Mucosa of gallbladder (tissue), 1 donor: ENCODE data around the gene RNF112. TPM values are rescaled to one million over a fixed set of nuclear protein-coding genes. Genes with fewer than 3 reads are reported as not detected.

Experiments
- DNase-seq: peaks from one replicate; pipeline ENCODE4 v3.0.0-alpha.2; 2020; ENCODE audit warnings: low spot score
- total RNA-seq: library from RNA; stranded (reverse); gene quantifications from one replicate; pipeline ENCODE4 v1.2.1, GENCODE V29; 2021
- donor health status: DM: no; HTN: no; CAD: no.

Gene RNF112, protein sequence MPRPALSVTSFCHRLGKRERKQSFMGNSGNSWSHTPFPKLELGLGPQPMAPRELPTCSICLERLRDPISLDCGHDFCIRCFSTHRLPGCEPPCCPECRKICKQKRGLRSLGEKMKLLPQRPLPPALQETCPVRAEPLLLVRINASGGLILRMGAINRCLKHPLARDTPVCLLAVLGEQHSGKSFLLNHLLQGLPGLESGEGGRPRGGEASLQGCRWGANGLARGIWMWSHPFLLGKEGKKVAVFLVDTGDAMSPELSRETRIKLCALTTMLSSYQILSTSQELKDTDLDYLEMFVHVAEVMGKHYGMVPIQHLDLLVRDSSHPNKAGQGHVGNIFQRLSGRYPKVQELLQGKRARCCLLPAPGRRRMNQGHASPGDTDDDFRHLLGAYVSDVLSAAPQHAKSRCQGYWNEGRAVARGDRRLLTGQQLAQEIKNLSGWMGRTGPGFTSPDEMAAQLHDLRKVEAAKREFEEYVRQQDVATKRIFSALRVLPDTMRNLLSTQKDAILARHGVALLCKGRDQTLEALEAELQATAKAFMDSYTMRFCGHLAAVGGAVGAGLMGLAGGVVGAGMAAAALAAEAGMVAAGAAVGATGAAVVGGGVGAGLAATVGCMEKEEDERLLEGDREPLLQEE
- 7.3 TPM for total RNA-seq

DNA sequence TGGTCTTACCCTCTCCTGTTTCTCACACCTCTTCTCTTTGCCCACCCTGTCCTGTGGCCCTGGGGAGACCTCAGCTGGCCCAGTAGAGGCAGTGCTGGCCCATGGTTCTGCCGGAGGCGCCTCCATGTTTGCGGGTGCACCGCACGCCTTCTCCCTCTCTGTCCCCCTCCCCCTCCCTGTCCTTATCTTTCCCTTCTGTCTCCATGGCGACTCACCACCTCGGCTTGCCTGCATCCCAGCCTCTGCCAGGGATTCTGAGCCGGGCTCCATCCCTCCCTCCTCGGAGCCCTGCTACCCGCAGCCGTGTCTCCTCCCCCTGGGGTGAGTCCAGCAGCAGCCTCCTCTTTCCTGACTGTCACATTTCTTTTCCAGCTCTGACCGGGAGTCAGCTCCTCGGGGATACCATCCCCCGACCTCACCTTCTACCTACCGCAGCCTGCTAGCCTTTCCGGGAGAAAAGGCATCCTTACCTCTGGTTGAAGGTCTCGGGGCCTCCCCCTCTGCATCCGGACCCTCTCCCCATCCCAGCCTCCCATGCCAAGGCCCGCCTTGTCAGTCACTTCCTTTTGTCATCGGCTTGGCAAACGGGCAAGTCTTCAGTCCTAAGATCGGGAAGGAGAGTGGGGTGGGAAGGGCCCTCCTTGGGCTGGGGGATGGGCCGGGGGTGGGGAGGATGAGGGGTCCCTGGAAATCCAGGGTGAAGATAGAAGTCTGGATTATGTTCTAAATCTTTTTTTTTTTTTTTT lies at the start of gene RNF112:
Gene RNF112 (plus strand): TSS at position 358 of the 746 bp plus-strand sequence. CDS start 177 bp downstream, at position 535.
- DNase-seq = peak; percentile 16

DNA sequence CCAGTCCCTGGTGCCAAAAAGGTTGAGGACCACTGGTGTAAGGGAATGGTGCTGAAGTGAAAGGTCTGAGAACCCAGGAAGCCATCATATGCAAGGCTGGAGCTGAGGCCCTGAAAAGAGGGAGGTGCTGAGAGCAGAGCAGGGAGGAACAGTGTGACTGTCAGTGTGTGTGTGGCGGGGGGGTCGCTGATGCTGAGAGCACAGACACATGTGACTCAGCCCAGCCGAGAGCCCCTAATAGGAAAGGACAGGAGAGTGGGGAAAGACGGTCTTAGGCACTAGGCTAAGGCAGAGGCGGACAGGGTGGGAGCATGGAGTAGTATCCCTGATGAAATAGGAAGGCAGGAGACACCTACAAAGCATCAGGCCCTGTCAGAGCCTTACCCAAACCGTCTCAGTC lies 49.7 kb upstream of the RNF112 start:
- DNase-seq = no peak

DNA sequence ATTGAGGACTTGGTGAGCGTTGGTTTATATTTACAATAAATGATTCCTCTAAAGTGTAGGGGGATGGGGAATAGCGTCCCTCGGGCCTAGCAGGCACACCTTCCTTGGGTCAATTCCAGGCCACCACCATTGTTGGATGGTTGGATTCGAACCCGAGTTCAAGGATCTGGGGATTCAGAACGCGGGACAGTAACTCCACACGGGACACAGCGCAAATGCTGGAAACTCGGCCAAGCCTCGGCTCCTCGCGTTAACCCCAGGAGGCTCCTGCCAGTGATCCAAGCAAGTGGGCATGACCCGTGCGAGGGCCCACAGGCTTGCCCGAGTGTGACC lies 49.1 kb upstream of the RNF112 start:
- DNase-seq = no peak

DNA sequence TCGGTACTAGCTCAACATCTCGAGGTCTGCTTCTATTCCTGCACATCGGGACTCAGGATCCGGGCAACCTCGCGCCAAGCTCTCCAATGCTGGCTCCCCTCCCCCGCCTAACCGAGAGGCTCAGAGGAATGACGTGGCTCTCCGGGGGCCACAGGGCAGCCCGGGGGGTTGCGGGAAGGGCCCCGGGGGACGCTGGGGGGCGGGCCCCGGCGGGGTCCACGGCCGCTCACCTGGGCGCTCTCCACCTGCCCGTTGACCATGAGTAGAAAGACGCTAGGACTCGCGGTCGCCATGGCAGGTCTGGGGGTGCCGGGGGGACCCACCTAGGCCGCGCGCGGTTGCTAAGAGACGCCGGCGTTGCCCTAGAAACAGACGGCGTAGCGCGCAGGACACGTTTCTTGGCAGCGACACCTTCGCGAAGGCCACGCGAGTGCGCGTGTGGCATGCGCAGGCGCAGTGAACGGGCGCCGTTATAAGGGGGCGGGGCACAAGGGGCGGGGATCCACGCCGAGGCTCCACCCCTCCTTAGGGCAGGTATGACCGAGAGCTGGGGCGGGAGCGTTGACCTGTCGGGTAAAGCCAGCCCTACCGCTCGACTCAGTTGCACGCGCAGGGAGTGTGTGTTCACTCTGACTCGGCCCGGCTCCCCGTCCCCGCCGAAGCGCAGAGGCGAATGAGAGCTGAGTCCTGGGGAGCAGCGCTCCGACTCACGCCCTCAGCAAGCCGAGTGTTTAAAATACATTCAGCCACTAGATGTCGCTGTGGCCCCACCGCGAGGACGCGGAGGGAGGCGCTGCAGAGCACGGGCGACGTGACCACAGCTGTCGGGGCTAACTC lies 48.5 kb upstream of the RNF112 start, which contains the start of gene B9D1:
Gene B9D1 (minus strand): TSS at position 447 of the 837 bp plus-strand sequence. CDS start 154 bp downstream, at position 293.
- DNase-seq = peak; percentile 95

DNA sequence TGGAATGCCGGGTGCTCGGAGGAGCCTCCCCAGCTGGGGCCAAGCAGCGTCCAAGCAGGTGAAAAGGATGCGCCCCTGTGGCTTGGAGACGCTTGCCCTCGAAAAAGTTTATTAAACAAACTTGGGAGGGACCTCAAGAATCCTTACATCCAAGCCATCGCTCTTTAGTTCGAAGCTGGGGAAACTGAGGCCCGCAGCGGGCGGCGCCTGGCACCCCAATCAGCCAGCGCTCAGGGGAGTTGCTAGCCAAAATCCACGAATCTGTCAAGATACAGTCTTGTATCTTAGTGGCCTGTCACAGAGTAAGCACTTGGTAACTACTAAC lies 48.0 kb upstream of the RNF112 start:
- no peak for DNase-seq

DNA sequence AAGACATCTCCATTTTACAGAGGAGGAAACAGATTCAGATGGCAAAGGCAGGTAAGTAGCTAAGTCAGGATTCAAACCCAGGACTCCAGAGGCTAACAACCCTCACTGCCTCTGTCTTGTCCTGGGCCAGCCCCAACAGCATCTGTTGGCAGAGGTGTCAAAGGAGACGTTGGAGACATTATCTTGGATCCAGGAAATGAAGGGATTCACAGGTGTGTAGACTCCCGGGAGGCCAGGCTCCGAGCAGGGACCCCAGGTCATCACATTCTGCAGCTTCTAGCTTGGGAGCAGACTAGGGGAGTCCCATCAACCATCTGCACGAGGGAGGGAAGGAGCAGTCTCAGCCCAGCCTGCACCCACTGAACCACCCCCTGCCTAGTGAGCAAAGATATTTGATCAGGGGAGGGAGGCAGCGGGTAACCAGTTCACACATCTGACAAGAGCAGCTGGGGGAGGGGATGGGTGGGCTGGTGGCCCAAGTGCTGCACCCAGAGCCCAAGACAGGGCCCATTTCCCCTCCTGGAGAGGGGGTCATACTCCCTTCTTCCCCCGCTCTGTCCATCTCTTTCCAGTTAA lies 47.5 kb upstream of the RNF112 start:
- no peak for DNase-seq

DNA sequence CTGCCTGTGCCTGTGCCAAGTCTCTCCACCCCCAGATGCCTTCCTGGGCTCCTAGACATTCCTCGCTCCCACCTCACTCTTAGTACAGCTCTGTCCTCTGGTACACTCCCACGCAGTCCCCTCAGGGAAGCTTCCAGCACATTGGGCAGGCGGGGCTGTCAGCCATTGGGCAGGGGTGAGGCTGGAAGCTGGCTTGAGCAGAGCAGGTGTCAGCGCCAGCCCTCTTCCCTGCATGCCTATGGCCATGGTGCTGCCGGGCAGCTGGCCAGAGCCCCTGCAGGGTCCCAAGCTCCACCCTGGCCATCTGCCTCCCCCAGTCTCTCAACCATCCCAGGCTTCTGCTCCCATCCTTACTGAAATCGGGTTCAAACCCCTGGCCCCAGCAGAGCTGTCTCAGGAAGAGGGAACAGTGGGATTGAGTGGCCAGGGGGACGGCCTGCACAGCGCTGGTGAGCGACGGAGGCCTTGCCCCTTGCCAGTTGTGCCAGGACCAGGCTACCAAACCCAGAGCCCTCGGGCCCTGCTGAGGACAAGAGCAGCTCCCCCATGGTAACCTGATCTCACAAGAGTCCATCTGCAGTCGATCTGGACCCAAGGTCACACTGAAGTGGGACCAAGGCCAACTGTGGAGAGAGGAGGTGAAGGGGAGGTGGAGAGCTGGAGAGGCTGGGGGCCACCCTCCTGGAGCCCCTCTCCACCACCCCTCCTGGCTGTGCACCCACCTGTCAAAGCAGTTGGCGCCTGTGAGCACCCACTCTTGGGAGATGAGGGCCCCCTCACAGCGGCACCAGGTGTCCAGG lies 46.1 kb upstream of the RNF112 start:
- DNase-seq = no peak

DNA sequence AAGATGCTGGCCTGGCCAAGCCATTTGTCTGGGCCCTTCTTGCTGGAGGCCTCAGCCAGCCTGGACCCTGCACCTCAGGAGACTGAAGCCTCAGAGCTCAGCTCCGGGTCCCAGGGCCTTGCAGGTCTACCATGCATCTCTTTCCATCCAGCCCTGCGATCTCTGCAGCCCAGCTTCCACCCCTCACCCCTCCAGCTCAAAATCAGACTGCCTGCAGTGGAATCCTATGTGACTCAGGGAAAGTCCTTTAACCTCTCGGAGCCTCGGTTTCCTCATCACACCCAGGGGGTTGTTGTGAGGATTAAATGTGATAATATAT lies 45.6 kb upstream of the RNF112 start:
- no peak for DNase-seq

DNA sequence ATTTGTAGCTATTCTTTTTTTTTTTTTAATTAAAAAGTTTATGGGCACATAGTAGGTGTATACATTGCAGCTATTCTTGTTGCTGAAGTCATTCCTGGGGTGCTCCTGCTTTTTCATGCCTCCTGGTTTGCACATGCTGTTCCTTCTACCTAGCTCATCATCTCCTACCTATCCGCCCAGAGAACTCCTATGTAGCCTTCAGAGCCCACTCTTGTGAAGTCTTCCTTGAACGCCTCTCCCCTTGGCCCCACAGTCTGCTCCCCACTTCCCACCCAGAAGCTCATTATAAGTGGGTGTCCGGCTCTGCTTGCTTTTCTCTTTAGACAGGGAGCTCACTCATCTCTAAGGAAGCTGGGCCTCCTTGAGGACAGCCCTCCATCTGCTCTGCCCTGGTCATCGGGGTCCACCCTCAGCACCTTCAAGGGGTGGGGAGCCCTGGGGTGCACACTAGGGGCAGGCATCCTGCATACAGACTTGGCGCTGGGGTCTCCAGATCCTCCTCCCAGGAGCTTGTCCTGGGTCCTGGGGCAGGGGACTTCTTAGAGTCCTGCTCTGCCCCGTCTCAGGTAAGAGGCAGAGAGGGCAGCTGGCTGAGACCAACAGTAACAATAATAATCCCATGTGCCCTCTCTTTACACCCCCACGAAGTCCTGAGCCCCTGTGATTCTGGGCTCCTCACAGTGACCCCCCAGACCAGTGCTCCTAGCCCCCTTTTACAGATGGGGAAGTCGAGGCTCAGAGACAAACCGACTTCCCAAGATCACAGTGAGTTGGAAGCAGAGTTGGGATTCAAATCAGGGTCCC lies 45.0 kb upstream of the RNF112 start:
- no peak for DNase-seq

DNA sequence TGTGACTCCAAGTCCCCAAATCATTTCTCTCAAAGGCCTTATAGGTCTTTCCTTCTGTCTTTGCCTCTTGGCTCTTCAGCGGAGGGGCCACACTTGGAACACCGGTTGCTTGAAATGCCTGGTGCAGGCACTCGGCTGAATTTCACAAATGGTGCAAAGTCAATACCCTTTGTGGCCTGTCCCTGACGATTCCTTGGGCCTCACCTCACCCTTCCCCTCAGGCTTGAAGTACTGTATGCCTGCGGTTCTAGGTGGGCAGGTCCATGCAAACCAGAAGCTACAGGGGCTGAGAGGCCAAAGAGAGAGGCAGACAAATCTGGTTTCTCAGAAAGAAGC lies 44.4 kb upstream of the RNF112 start:
- no peak for DNase-seq

DNA sequence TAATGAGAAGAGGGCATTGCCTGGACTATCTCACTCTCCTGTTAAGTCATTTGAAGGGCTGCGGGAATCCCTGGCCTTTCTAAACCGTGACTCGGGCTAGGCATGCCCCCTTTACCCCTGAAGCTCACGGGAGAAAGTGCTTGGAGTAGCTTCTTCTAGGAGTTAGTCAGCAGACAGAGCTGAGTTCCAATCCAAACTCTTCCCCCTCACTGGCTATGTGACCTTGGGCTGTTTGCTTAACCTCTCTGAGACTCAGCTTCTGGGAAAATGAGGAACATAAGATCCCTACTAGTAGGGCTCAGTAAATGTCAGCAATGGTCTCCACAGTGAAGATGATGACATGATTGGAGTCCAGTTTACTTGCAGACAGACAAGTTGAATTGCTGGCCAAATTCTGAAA lies 42.8 kb upstream of the RNF112 start:
- DNase-seq = no peak

DNA sequence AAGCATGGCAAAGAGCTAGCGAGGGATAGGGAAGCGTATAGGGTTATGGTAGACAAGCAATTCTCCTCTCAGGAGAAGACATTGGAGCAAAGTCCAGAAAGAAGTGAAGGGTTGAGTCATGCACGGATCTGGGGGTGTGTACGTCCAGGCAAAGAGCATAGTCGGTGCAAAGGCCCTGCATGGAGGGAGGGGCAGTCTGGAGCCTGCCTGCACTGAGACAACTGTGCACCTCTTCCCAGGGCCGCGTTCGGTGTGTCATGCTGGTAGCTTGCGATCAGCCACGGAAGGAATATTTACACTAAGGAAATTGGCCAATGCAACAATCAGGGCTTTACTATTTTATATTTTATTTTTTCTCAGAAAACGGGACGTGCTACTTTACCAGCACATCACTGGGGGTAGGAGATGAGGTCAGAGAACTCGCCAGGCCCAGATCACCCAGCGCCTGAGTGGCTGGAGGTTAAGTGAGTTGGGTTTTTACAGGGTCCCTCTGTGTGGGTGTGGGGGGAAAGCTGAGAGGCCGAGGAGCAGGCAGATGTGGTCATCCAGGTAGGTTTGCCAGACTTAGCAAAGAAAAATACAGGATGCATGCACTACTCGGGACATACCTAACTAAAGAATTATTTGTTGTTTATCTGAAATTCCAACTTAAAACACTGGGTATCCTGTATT lies 41.8 kb upstream of the RNF112 start:
- no peak for DNase-seq

DNA sequence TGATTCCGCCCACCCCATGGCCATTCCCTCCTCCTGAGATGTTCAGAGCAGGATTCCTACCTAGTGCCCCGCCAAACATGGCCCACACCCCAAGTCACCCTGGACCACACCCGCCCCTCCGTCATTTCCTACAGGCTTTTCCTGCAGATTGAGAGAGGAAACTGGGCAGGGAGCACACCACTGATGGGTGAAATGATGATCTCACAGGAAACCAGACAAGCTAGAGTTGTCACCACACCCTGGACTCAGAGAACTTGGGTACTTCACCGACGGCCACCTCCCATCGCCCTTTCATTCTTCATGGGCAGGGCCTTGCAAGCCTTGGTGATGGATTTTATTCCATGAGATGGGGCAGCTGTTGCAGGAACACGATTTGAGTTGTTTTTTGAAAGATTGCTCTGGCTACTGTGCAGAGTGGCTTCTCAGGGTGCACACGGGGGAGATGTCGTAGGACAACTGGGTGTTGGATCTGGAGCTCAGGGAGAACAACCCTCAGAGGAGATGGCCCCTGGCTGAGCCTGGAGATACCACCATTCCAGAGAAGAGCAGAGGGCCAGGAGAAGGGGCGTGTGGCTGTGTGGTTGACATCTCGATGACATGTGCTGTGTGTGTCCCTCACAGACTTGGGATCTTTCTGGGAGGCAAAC lies 41.1 kb upstream of the RNF112 start:
- no peak for DNase-seq

DNA sequence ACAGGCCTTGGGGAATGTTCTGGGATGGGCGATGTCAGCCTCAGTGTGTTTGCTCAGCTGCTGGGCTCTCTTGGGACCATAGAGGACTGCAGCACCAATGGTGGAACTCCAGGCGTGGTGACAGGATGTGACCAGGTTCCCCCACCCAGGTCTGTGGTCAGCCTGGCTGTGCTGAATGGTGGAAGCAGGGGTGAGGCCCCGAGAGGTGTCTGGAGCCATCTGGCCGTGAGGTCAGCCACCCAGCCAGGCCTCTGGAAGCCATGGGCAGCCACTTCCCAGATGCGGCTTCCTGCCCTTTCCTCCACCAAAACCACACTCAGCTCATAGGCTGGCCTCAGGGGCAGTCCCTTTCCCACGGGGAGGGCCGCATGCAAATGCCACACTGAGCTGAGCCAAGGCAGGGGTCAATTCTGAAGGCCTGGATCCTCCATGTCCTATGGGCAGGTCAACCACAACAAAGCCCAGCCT lies 40.5 kb upstream of the RNF112 start:
- DNase-seq = no peak

DNA sequence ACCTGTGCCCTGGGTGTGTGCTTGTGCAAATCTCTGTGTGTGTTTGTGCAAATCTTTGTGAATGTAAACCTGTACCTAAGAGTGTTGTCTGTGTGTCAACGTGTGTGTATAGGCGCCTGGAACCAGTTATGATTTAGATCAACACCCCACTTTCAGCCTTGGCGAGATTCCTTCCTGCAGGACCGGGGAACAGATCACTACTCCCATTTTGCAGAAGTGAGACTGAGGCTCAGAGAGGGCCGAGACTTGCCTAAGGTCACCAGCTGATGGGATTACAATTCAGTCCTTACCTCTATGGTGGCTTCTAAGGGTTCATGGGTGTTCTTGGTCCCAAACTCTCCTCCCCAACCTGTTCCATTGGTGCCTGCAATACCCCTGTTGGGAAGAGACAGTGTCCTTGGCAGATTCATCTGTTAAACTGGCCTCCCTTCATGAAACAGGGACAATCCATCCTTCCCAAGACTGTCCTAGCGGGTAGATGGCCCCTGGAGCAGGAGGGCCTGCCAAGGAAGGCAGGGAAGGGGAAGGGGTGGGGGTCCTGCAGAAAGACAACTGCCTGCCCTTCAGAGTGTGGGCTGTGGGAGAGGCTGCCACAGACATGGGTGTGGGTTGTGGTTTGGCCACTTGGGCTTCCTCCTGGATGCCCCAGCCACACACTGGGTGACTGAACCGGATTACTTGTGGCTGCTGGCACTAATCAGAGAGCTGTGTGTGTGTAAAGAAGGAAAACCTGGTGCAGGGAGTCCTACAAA lies 39.6 kb upstream of the RNF112 start:
- no peak for DNase-seq

DNA sequence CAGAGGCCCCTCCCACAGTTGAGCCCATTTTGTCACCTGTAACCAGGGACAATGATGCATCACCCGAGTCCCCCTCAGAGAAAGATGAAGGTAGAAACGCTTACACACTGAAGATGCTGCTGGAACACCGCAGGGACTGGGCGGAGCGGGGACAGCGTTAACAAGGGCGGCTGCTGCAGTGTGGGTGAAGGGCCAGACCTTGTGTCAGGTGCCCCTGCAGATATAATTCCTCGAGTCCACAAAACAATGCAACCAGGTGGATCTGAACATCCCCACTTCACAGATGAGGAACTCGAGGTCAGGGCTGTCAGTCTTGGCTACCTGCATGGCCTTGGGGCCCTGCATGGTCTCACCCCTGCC lies 39.0 kb upstream of the RNF112 start:
- no peak for DNase-seq

DNA sequence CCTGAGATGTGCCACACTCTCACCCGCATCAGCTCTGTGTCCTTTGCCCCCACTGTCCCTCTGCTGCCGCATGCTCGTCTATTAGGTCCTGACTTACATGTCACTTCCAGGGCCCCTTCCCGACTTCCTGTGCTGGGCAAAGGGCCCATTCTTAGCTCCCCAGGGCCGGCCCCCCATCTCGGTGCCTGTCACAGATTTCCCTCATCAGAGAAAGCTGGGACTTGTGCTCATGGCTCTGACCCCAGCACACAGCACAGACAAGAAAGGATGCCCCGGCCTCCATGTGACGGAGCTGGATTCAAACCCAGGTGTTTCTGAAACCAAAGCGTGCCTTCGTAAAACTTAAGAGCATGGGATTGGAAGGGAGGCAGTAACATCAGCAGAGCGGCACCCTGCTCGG lies 38.6 kb upstream of the RNF112 start:
- DNase-seq = no peak

DNA sequence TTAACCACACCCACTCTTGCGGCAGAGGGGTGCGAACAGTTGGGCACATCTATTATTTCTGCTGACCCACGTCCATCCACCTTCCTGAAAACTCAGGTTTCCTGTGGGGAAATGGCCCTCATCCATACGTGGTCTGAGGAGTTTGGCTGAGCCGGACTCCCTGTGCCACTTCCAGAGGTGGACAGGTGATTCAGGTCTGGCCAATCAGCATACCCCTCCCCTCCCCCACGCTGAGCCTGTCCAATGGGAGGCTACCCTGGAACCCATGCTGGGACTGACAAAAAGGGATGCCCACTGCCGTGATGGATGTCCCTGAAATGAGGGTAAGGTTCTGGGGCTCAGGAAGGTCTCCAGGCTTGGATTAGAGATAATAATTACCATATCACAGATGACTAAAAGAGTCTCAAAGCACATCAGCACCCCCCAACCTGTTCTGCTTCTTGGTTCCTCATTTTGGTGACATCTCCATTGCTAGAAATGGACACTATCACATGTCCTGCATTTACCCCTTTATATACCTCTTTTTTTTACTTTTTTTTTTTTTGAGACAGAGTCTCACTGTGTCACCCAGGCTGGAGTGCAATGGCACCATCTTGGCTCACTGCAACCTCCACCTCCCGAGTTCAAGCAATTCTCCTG lies 38.0 kb upstream of the RNF112 start:
- DNase-seq = no peak
